Endothelial cell of umbilical vein (primary cell): ENCODE data around the gene ULBP3. TPM values are rescaled to one million over a fixed set of nuclear protein-coding genes. Genes with fewer than 3 reads are reported as not detected.

ENCODE experiments used
- BruUV-seq: library from RNA; stranded (reverse); fragments of 400-500 nt; replicated peaks from 2 replicates; lab custom pipeline; 2021; lab: Mats Ljungman, UMichigan
- CTCF ChIA-PET: fragments of 300-600, 350-600 bp; sonication (Branson Sonifier 250); formaldehyde crosslinking; loops from one replicate; lab custom pipeline; 2021; ENCODE audit warnings: antibody characterized with exemption, inconsistent platforms; lab: Charles Lee
- POLR2A ChIA-PET: fragments of 300-600, 350-600 bp; sonication (Branson Sonifier 250); formaldehyde crosslinking; loops from one replicate; lab custom pipeline; 2021; ENCODE audit warnings: antibody characterized with exemption, inconsistent platforms; lab: Charles Lee
- DNase-seq: peaks from one replicate; pipeline ENCODE4 v3.0.0-alpha.2; 2011; ENCODE audit warnings: low read depth, low spot score
- FAIRE-seq: peaks from 2 replicates; lab custom pipeline; 2011; peaks lifted over from hg19 to GRCh38; lab: Jason Lieb, UNC
- H2AFZ ChIP-seq: 2 replicates; pipeline ENCODE4 v1.6.0; 2012; ENCODE audit warnings: low read depth, low read length, control low read depth, inconsistent platforms
- H3K27ac ChIP-seq: 2 replicates; pipeline ENCODE4 v1.5.1; 2011; ENCODE audit warnings: low read depth, mild to moderate bottlenecking, control low read depth, low read length, moderate library complexity; ENCODE audit not compliant: insufficient read depth
- H3K27me3 ChIP-seq, 2 experiments: 2 replicates each; pipeline versions ENCODE4 v1.6.0 to v1.6.1; 2011; ENCODE audit warnings: low read length in 2 of 2, mixed read lengths in 1 of 2; ENCODE audit not compliant: control insufficient read depth in 2 of 2, insufficient read depth in 2 of 2
- H3K36me3 ChIP-seq, 2 experiments: 2 replicates in 1 of 2; 3 replicates in 1 of 2; pipeline ENCODE4 v1.5.1; 2011; ENCODE audit warnings: low read length in 2 of 2, mild to moderate bottlenecking in 1 of 2, moderate library complexity in 1 of 2; ENCODE audit not compliant: control insufficient read depth in 2 of 2, insufficient read depth in 2 of 2; ENCODE audit errors: extremely low read depth in 1 of 2
- H3K4me1 ChIP-seq: 3 replicates; pipeline ENCODE4 v1.5.1; 2011; ENCODE audit warnings: mild to moderate bottlenecking, low read length; ENCODE audit not compliant: control insufficient read depth, insufficient read depth; ENCODE audit errors: extremely low read depth
- H3K4me2 ChIP-seq: 2 replicates; pipeline ENCODE4 v1.6.1; 2011; ENCODE audit warnings: low read length, control low read depth, mixed read lengths; ENCODE audit not compliant: insufficient read depth
- H3K4me3 ChIP-seq, 3 experiments: fragments of 200-600 bp in 1 of 3; sonication (generic), shearing (Covaris generic) in 1 of 3; replicated peaks in 1 of 3; 2 replicates each; pipeline ENCODE4 v1.5.1; 2011 to 2016; ENCODE audit warnings: control low read depth in 3 of 3, low read length in 3 of 3, mild to moderate bottlenecking in 2 of 3, inconsistent platforms in 1 of 3, low read depth in 1 of 3, moderate library complexity in 1 of 3; ENCODE audit not compliant: insufficient read depth in 1 of 3
- H3K79me2 ChIP-seq: 2 replicates; pipeline ENCODE4 v1.6.0; 2012; ENCODE audit warnings: low read length, inconsistent platforms; ENCODE audit not compliant: control insufficient read depth, insufficient read depth
- H3K9ac ChIP-seq: replicated peaks from 2 replicates; pipeline ENCODE3; 2011; ENCODE audit warnings: low read length, control low read depth; ENCODE audit not compliant: insufficient read depth; ENCODE audit errors: extremely low read depth
- H3K9me1 ChIP-seq: replicated peaks from 3 replicates; pipeline ENCODE4 v1.6.0; 2011; ENCODE audit warnings: mild to moderate bottlenecking, low read length; ENCODE audit not compliant: control insufficient read depth, insufficient read depth; ENCODE audit errors: extremely low read depth
- H3K9me3 ChIP-seq: replicated peaks from 2 replicates; pipeline ENCODE4 v1.5.1; 2012; ENCODE audit warnings: low read length, inconsistent platforms; ENCODE audit not compliant: control insufficient read depth, insufficient read depth
- H4K20me1 ChIP-seq: replicated peaks from 2 replicates; pipeline ENCODE3; 2011; ENCODE audit warnings: mild to moderate bottlenecking, low read length; ENCODE audit not compliant: control insufficient read depth, insufficient read depth; ENCODE audit errors: extremely low read depth
- EZH2 ChIP-seq: IDR thresholded peaks from 2 replicates; pipeline ENCODE4 v1.6.1; 2012; ENCODE audit warnings: borderline replicate concordance, low read depth, mild to moderate bottlenecking, moderate library complexity, low read length, inconsistent platforms; ENCODE audit not compliant: severe bottlenecking
- FOS ChIP-seq: IDR thresholded peaks from 2 replicates; pipeline ENCODE4 v1.6.1; 2011; ENCODE audit warnings: mild to moderate bottlenecking, low read length, moderate library complexity, borderline replicate concordance; ENCODE audit not compliant: insufficient read depth
- GATA2 ChIP-seq: IDR thresholded peaks from 2 replicates; pipeline ENCODE4 v1.7.0; 2011; ENCODE audit warnings: low read depth, mild to moderate bottlenecking, moderate library complexity, mixed read lengths, low read length; ENCODE audit not compliant: insufficient read length, insufficient read depth
- JUN ChIP-seq: IDR thresholded peaks from 2 replicates; pipeline ENCODE4 v1.6.1; 2011; ENCODE audit warnings: borderline replicate concordance, low read depth; ENCODE audit not compliant: insufficient read length, insufficient read depth
- MYC ChIP-seq: IDR thresholded peaks from one replicate; pipeline ENCODE4 v1.6.1; 2011; ENCODE audit warnings: mild to moderate bottlenecking, low read depth, low read length
- POLR2A ChIP-seq: IDR thresholded peaks from 2 replicates; pipeline ENCODE4 v1.6.1; 2012; ENCODE audit warnings: low read depth, mild to moderate bottlenecking, control low read depth, low read length
- POLR2AphosphoS5 ChIP-seq: IDR thresholded peaks from 2 replicates; pipeline ENCODE4 v1.6.1; 2012; ENCODE audit warnings: low read depth, mild to moderate bottlenecking, control low read depth, low read length, moderate library complexity; ENCODE audit not compliant: insufficient read depth
- dilution Hi-C: fragments of 300-500 bp; cut with MboI; formaldehyde crosslinking; loops from one replicate; pipeline ENCODE4 v1.15.0; 2019; ENCODE audit warnings: low sequenced_read_pairs; ENCODE audit not compliant: extremely low pct_ligation_motif_present
- intact Hi-C: fragments of 100-400 bp; cut with micrococcal nuclease; formaldehyde crosslinking; loops from one replicate; pipeline ENCODE4 v1.10.0; 2022
- polyA plus RNA-seq, 4 experiments: library from polyadenylated mRNA; depleted of rRNA in 3 of 4; stranded (reverse) in 3 of 4; unstranded in 1 of 4; fragments of >200 nt; gene quantifications; 2 replicates each; pipeline versions ENCODE4 v1.2.1 to v1.2.3, GENCODE V29; 2011 to 2012; ENCODE audit warnings: missing spikeins in 1 of 4
- total RNA-seq: library from RNA; stranded (reverse); gene quantifications from 2 replicates; pipeline ENCODE4 v1.2.3, GENCODE V29; 2021
- TF ChIP-seq, protein P1 (sequence below), 2 donors: IDR thresholded peaks; 1 replicate in 1 of 2; 2 replicates in 1 of 2; pipeline ENCODE4 v1.5.1; 2011; ENCODE audit warnings: low read length in 2 of 2, mild to moderate bottlenecking in 2 of 2, moderate library complexity in 2 of 2, control low read depth in 1 of 2, inconsistent platforms in 1 of 2, low read depth in 1 of 2; ENCODE audit not compliant: insufficient read depth in 1 of 2; ENCODE audit errors: extremely low read depth in 1 of 2
- TF ChIP-seq, protein P2 (sequence below): IDR thresholded peaks from 2 replicates; pipeline ENCODE4 v1.6.1; 2011; ENCODE audit not compliant: insufficient read depth, insufficient read length

The ULBP3 gene
- total and polyA plus RNA-seq, 2 donors (not counting 3 experiments of a cell fraction or from before 2014, with no cell fraction given), result 7.1 to 12.8 TPM

DNA sequence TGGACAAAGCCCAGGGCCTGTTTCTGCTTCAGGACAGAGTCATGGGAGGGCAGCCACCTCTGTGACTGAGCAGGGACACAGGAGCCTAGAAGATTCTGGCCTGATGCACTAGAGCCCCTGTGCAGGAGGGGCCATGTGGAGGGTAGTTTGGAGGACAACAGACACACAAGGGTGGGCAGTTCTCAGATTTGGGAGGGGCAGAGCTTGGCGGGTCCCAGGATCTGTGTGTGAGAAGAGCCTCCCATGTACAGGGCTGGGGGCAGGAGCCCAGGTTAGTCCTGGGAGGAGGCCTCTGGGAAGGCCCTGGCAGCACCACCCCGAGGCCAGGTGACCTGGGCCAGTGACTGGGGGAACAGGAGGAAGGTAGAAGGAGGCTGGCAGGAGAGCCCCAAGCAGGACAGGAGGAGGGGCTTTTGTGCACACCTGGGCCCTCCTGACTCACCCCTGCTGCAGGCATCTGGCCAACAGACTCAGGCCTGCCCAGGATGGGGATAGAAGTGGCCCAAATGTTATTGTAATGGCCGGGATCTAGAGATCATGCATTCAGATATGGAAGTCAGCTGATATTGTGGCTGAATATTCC, 1.4 kb upstream of the ULBP3 start:
- TF ChIP-seq JUN (no peak), POLR2A (no peak), FOS (no peak), MYC (no peak), EZH2 (no peak), POLR2AphosphoS5 (no peak), GATA2 (no peak)
- TF ChIP-seq, protein P1, sequence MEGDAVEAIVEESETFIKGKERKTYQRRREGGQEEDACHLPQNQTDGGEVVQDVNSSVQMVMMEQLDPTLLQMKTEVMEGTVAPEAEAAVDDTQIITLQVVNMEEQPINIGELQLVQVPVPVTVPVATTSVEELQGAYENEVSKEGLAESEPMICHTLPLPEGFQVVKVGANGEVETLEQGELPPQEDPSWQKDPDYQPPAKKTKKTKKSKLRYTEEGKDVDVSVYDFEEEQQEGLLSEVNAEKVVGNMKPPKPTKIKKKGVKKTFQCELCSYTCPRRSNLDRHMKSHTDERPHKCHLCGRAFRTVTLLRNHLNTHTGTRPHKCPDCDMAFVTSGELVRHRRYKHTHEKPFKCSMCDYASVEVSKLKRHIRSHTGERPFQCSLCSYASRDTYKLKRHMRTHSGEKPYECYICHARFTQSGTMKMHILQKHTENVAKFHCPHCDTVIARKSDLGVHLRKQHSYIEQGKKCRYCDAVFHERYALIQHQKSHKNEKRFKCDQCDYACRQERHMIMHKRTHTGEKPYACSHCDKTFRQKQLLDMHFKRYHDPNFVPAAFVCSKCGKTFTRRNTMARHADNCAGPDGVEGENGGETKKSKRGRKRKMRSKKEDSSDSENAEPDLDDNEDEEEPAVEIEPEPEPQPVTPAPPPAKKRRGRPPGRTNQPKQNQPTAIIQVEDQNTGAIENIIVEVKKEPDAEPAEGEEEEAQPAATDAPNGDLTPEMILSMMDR (IDR thresholded peaks at IDR 0.05; ENCODE audit: extremely low read depth in 1 of 2, insufficient read depth in 1 of 2, low read depth in 1 of 2, low read length in 2 of 2), result no peak
- TF ChIP-seq, protein P2, sequence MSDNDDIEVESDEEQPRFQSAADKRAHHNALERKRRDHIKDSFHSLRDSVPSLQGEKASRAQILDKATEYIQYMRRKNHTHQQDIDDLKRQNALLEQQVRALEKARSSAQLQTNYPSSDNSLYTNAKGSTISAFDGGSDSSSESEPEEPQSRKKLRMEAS, result no peak
- DNase-seq (no peak), FAIRE-seq (no peak)
- H4K20me1 ChIP-seq, result no peaks in the 10 kb centered on the region
- CTCF ChIA-PET, result interaction anchor here (0.6 to 8.4 kb wide), 25 partner anchors 10 to 795 kb away, joined by 3 to 46 read pairs (median 5); partner anchors contain the start of genes MTHFD1L and RAET1L
- H3K9ac ChIP-seq, result no peak overlapping the region
- POLR2A ChIA-PET, result no interaction called here
- H3K79me2 ChIP-seq, result no peaks in the 10 kb centered on the region
- H3K4me1 ChIP-seq, result peaks cover 4% of the 10 kb centered on the region
- no peaks in the 10 kb centered on the region for H3K9me3 ChIP-seq
- H3K27ac ChIP-seq, result no peak overlapping the region
- H2AFZ ChIP-seq, result no peak overlapping the region
- BruUV-seq, result no TSS peak
- H3K36me3 ChIP-seq, result peaks cover 0 to 2% of the 10 kb centered on the region in 2 experiments
- intact Hi-C loops (no loop called here), dilution Hi-C loops (no loop called here)
- peaks cover 2 to 3% of the 10 kb centered on the region in 2 experiments for H3K27me3 ChIP-seq
- no peak overlapping the region for H3K4me3 ChIP-seq
- H3K9me1 ChIP-seq, result no peaks in the 10 kb centered on the region
- no peak overlapping the region for H3K4me2 ChIP-seq
